MG63 (cell line): ENCODE measurements around the gene OR6T1. TPM values are rescaled to one million over a fixed set of nuclear protein-coding genes. Genes with fewer than 3 reads are reported as not detected.

Experiments
- DNase-seq: peaks from one replicate; pipeline ENCODE4 v3.0.0-alpha.2; 2020
- H3K27me3 ChIP-seq: fragments of 250-450 bp; sonication (Bioruptor Pico); 2 replicates; pipeline ENCODE4 v1.5.1; 2020; ENCODE audit warnings: mild to moderate bottlenecking, moderate library complexity
- H3K36me3 ChIP-seq: fragments of 250-450 bp; sonication (Bioruptor Pico); 2 replicates; pipeline ENCODE4 v1.5.1; 2020; ENCODE audit warnings: mild to moderate bottlenecking, moderate library complexity
- H3K4me3 ChIP-seq: fragments of 250-450 bp; sonication (Bioruptor Pico); 2 replicates; pipeline ENCODE4 v1.5.1; 2020; ENCODE audit warnings: mild to moderate bottlenecking, moderate library complexity
- H3K9me3 ChIP-seq: fragments of 250-450 bp; sonication (Bioruptor Pico); 2 replicates; pipeline ENCODE4 v1.5.1; 2020; ENCODE audit warnings: mild to moderate bottlenecking, moderate library complexity
- total RNA-seq: library from RNA; depleted of rRNA; stranded (reverse); fragments of >200 nt; shearing (Covaris generic); gene quantifications from 2 replicates; pipeline ENCODE4 v1.2.3, GENCODE V29; 2014; ENCODE audit warnings: low replicate concordance; rRNA removed

Gene OR6T1, protein sequence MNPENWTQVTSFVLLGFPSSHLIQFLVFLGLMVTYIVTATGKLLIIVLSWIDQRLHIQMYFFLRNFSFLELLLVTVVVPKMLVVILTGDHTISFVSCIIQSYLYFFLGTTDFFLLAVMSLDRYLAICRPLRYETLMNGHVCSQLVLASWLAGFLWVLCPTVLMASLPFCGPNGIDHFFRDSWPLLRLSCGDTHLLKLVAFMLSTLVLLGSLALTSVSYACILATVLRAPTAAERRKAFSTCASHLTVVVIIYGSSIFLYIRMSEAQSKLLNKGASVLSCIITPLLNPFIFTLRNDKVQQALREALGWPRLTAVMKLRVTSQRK
- not detected in 2 replicates for total RNA-seq

DNA sequence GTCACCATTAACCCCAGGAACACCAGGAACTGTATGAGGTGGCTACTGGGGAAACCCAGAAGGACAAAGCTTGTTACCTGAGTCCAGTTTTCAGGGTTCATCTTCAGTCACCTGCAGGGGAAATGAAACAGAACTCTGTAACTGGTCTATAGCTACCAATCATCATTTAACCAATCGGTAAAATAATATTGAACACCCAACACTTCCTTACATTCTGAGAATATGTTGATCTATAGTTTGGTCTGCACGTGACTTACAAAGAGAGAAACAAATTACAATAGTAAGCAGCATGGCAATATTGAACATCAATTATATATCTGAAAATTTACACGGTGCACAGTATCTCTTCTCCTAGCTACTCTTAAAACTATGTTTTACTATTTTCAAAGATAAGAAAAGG lies at the start of gene OR6T1:
Gene OR6T1, minus strand, starts transcription at position 101 of the 400 bp plus-strand sequence. Its CDS starts 0 bp downstream, at position 101.
- H3K27me3 ChIP-seq, result peaks cover 4% of the 10 kb centered on the region; the same call in 1 of the 2 replicates
- H3K9me3 ChIP-seq, result no peaks in the 10 kb centered on the region
- no peak within 1 kb of the TSS for H3K4me3 ChIP-seq
- H3K36me3 ChIP-seq, result no peaks in the 10 kb centered on the region
- DNase-seq, result no peak

DNA sequence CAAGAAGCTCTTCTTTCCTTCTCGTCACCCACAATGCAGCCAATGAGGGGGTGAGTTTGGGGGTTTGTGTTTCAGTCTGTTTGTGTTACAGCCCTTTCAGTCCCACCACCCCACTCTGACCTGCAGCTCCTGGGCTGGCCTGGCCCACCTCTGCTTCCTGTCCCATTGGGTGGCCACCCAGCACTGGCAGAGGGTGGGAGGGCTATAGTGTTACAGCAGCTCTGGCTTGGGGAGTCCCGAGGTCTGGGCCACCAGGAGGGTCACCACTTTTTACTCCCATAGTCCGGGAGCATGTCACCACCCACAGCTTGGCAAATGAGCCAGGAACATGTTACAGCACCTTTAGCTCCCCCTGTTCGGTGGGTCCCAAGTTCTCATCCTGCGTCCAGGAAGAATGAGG lies 35.7 kb upstream of the OR6T1 start:
- H3K4me3 ChIP-seq, result no peak overlapping the region
- no peak for DNase-seq
- H3K36me3 ChIP-seq, result no peaks in the 10 kb centered on the region
- H3K27me3 ChIP-seq, result no peaks in the 10 kb centered on the region
- no peaks in the 10 kb centered on the region; the same call in 1 of the 2 replicates for H3K9me3 ChIP-seq

DNA sequence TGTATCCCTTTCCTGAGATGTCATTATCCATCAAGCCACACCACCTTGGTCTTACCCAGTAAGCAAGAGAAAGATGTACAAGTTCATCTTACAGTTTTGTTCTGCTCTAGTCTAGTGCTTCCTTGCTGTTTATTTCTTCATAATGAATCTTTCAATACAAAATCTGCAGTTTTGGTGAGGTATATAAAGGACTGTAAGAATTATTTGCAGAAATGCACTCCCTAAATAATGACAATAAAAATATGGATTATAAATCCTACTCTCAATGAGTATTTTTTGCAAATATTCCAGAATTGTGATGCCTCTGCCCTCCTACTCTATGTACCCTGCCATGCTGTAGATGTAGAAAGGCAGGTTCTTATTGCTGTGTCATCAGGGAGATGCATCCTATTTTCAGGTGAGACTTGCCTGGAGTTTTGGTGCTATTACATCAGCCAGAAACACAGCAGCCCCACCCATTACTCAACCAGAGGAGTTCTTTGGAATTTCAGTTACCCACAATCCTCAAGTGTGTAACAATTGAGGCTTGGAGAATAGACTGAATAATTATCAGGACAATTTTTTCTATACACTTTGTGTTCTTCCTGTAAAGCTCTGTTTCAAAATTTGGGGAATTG lies 34.2 kb upstream of the OR6T1 start, which contains the start of gene OR10S1:
Gene OR10S1, minus strand, starts transcription at position 51 of the 617 bp plus-strand sequence. CDS start 117 bp downstream, outside the sequence.
- H3K9me3 ChIP-seq, result no peaks in the 10 kb centered on the region; the same call in 1 of the 2 replicates
- H3K4me3 ChIP-seq, result no peak within 1 kb of the TSS
- H3K36me3 ChIP-seq, result no peaks in the 10 kb centered on the region
- H3K27me3 ChIP-seq, result no peaks in the 10 kb centered on the region
- DNase-seq, result no peak

DNA sequence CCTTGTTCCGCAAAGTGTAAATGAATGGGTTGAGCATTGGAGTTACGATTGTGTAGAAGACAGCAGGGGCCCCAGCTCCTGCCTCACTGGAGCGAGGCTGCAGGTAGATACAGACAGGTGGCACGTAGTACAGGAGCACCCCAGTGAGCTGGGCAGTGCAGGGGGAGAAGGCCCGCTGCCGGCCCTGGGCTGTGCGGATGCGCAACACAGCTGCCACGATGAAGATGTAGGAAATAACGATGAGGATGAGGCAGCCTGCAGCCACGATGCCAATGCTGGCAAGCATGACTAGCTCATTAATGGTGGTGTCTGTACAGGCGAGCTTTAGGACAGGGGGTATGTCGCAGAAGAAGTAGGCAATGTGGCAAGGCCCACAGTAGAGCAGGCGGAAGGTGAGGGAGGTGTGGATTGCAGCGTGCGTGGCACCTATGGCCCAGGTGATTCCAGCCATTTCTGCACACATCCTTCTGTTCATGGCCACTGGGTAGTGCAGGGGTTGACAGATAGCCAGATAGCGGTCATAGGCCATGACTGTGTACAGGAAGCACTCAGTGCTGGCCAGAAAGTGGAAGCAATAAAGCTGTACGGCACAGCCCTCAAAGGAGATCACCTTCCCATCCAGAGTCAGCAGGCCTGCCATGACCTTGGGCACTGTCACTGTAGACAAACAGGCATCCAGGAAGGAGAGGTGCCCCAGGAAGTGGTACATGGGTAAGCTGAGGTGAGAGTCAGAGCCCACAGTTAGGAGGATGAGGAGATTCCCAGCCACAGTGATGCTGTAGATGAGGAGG lies 33.3 kb upstream of the OR6T1 start:
- Histone ChIP-seq H3K27me3 (no peaks in the 10 kb centered on the region), H3K9me3 (no peaks in the 10 kb centered on the region; the same call in 1 of the 2 replicates), H3K36me3 (no peaks in the 10 kb centered on the region), H3K4me3 (no peak overlapping the region)
- DNase-seq, result no peak

DNA sequence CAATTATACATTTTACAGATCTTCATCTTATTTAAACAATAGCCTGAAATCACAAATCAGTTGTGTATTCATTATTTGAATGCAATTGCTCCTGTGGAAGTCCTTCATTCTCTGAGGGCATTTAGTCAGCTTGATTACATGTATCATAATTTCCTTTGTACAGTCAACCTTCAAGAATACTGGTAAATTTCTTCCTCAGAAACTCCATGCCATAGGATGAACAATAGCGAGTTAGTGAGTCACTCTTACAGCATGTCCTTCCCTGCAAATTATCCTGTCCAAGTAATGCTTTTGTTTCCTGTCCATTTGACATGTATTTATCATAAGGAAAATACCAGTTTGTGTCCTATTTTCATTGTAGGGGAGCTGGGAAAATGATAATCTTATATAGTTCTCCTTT lies 30.2 kb upstream of the OR6T1 start:
- Histone ChIP-seq H3K36me3 (no peaks in the 10 kb centered on the region), H3K4me3 (no peak overlapping the region), H3K9me3 (no peaks in the 10 kb centered on the region; the same call in none of the 2 replicates), H3K27me3 (no peaks in the 10 kb centered on the region)
- no peak for DNase-seq

DNA sequence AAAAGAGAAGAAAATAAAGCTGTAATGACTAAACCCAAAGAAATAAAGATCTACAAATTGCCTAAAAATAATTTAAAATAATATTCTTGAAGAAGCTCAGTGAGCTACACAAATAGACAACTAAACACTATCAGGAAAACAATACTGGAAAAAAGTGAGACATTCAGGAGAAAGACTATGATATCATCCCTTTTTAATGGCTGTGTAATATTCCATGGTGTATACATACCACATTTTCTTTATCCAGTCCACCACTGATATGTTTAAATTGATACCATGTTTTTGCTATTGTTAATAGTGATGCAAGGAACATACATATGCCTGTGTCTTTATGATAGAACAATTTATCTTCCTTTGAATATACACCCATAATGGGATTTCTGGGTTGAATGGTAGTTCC lies 13.1 kb upstream of the OR6T1 start:
- no peak for DNase-seq
- Histone ChIP-seq H3K9me3 (no peaks in the 10 kb centered on the region), H3K4me3 (no peak overlapping the region), H3K36me3 (no peaks in the 10 kb centered on the region), H3K27me3 (peaks cover 5% of the 10 kb centered on the region)

DNA sequence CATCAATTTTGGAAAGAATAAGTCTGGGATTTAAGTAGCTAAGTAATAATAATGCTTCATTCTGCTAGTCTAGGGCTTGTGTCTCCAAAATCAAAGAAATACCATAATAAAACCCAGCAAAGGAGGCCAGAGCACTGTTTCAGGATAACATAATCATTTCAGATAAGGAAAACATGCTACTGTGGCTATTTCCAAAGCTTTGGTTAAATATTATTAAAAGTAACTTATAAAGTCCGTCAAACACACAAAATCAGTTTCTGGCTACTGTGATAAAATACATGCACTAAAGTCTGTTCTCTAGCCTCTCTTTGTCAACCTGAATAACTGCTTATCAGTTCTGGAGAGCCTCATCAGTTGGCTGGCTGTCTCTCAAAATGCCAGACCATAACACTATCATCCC lies 1.5 kb upstream of the OR6T1 start:
- Histone ChIP-seq H3K4me3 (no peak overlapping the region), H3K9me3 (no peaks in the 10 kb centered on the region), H3K27me3 (peaks cover 4% of the 10 kb centered on the region; the same call in 1 of the 2 replicates), H3K36me3 (no peaks in the 10 kb centered on the region)
- no peak for DNase-seq

DNA sequence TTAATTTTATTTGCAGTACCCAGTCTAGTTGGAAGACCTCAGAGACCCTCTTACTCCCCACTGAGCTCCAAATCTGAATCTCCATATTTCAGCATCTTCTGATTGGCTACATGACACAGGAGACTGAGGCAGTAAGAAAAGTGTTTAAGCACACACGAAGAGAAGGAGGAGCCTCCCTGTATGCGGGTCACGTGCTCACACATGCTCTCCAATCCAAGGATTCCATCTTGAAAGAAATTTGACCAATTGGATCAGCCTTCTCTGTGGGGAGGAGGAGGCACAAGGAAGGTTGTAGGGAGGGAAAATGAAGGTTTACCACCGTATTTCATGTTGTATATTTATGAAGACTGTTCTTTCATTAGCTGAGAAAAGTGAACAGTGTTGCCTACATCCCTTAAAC lies 1.2 kb downstream of the OR6T1 start:
- DNase-seq, result no peak
- Histone ChIP-seq H3K36me3 (no peaks in the 10 kb centered on the region), H3K9me3 (no peaks in the 10 kb centered on the region), H3K4me3 (no peak overlapping the region), H3K27me3 (peaks cover 4% of the 10 kb centered on the region; the same call in 1 of the 2 replicates)

DNA sequence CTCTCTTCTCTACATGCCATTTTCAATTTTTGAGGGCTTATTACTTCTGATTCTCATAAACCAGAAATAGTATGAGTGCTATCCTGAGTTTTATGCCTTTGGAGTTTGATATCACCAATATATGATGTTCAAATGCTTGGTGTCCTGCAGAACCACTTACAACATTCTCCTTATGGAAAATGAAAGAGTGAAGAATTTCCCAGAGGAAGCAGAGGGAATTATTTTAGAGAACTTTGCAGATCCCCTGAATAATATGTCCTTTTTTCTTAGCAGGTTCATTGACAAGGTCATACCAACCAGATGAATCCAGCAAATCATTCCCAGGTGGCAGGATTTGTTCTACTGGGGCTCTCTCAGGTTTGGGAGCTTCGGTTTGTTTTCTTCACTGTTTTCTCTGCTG lies 4.3 kb downstream of the OR6T1 start, which contains the start of gene OR4D5:
Gene OR4D5, plus strand, starts transcription at position 301 of the 400 bp plus-strand sequence. Its CDS starts 0 bp downstream, at position 301.
- Histone ChIP-seq H3K36me3 (no peaks in the 10 kb centered on the region), H3K9me3 (no peaks in the 10 kb centered on the region), H3K4me3 (no peak within 1 kb of the TSS), H3K27me3 (no peaks in the 10 kb centered on the region; the same call in 1 of the 2 replicates)
- DNase-seq, result no peak

DNA sequence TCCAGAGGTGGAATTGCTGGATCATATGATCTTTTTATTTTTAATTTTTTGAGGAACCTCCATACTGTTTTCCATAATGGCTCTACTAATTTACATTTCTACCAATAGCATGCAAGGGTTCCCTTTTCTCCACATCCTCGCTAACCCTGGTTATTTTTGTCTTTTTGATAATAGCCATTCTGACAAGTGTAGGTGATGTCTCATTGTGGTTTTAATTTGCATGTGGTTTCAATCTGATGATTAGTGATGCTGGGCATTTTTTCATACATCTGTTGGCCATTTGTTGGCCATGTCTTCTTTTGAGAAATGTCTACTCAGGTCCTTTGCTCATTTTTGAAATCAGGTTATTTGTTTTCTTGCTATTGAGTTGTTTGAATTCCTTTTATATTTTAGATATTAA lies 19.6 kb downstream of the OR6T1 start:
- Histone ChIP-seq H3K36me3 (no peaks in the 10 kb centered on the region), H3K27me3 (no peaks in the 10 kb centered on the region), H3K4me3 (no peak overlapping the region), H3K9me3 (no peaks in the 10 kb centered on the region)
- no peak for DNase-seq

DNA sequence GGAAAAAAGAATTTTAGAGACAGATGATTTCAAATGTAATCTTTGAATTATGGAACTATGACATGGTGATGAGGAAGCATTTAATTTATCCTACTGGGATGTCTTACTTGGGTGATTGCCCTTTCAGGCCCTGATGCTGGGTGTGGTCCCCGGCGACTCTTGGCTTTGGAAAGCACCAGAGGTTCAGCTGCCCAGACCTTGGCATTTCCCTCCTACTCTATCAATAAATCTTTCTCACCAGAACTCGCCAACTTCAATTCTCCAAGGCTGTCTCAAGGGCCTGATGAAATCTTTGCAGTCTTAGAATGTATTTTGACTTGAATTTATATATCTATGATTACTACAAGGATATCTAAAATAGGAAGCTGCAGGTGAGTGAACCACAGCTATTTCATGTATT lies 22.7 kb downstream of the OR6T1 start:
- no peak for DNase-seq
- H3K36me3 ChIP-seq, result no peaks in the 10 kb centered on the region
- H3K27me3 ChIP-seq, result no peaks in the 10 kb centered on the region
- H3K9me3 ChIP-seq, result no peaks in the 10 kb centered on the region
- H3K4me3 ChIP-seq, result no peak overlapping the region

DNA sequence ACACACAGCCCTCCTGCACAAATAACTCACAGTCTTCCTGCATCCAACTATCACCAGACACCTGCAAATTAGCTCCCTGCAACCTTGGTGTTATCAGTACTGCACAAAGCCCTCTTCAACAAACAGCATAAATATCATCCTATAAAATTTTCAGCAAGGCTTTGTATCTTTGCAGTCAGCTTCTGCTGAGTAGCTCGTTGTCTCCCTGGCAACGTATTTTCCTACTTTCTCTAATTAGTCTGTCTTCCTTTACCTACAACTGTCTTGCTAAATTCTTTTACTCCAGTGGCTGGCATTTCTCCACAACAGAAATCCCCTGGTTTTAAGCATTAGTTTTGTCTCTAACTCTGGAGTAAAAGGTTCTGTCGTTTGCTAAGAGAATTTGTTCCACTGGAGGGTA lies 37.8 kb downstream of the OR6T1 start:
- DNase-seq, result no peak
- no peaks in the 10 kb centered on the region for H3K9me3 ChIP-seq
- no peak overlapping the region for H3K4me3 ChIP-seq
- H3K27me3 ChIP-seq, result no peaks in the 10 kb centered on the region
- H3K36me3 ChIP-seq, result no peaks in the 10 kb centered on the region

DNA sequence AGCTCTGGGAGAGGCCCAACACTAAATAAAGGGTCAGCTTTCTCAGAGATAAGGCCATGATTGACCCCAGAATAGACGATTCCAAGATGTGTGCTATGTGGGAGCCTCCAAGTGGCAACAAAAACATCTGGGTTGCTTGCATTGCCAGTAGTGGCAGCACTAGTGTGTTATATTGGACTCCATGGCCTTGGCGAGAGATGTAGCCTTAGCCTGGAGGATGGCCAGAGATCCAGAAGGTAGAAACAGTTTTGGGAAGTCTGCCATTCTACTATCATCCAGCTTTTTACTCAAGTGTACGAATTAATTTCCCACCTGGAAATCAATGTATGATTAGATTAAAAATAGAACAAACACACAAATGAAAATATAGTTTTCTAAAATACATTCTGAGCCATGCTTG lies 38.7 kb downstream of the OR6T1 start:
- Histone ChIP-seq H3K9me3 (no peaks in the 10 kb centered on the region), H3K4me3 (no peak overlapping the region), H3K36me3 (no peaks in the 10 kb centered on the region), H3K27me3 (no peaks in the 10 kb centered on the region)
- no peak for DNase-seq

DNA sequence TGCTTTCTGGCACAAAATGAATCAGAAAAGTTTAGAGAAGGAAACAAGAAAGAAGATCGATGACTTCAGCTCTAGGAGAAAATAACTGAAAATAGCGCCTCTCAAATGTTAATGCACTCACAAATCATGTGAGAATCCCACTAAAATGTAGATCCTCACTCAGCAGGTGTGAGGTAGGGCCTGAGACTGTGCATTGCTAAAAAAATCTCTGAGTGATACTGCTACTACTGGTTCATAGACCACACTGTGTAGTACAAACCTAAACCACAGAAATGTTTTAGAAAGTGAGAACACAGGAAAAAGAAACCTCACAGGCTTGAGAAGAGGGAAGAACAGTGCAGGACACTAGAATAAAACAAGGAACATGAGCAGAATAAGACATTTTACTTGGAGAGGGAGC lies 39.7 kb downstream of the OR6T1 start:
- H3K9me3 ChIP-seq, result no peaks in the 10 kb centered on the region
- DNase-seq, result no peak

DNA sequence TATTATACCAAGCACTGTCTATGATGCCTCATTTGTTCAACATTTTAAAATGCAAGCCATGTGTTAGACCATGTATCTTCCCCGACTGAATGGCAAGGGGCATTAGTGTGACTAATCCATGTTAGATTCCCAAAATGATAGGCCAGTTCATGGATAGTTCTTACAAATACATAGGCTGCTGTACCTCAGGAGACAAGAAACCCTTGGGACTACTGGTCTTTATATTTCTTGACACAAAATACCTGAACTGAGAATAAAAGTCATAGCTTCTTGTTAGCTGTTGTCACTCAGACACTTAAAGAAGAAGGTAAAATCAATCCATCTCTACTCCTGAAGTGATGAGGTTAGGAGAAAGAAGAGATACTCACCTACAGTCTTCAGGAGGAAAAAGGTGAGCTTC lies 41.8 kb downstream of the OR6T1 start, which contains the start of gene OR8D4:
Gene OR8D4, plus strand, starts transcription at position 301 of the 400 bp plus-strand sequence. CDS start 4,265 bp downstream, outside the sequence.
- Histone ChIP-seq H3K4me3 (no peak within 1 kb of the TSS), H3K36me3 (no peaks in the 10 kb centered on the region), H3K9me3 (no peaks in the 10 kb centered on the region), H3K27me3 (no peaks in the 10 kb centered on the region)
- no peak for DNase-seq

More for the DNA sequence above, 39.7 kb downstream of the OR6T1 start:
- no peaks in the 10 kb centered on the region for H3K27me3 ChIP-seq
- H3K36me3 ChIP-seq, result no peaks in the 10 kb centered on the region
- H3K4me3 ChIP-seq, result no peak overlapping the region

DNA sequence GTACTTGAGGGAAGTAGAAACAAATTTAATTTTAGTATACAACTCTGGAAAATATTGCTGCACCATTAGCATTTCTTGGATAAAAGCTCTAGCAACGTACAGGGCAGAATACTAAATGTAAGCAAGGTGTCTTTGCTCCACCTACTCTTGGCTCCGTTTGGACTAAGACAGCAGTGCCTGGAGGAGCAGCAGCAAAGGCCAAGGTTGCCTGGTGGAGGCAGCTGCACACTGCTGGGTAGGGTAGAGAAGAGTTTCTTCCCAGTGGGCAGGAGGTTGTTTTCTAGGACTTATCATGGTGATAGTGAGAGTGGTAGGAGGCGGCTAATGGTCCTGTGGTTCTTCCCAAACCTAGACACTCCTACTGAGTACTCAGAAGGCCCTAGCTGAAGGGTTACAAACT lies 43.8 kb downstream of the OR6T1 start:
- H3K36me3 ChIP-seq, result no peaks in the 10 kb centered on the region
- no peak overlapping the region for H3K4me3 ChIP-seq

More for the DNA sequence above, 43.8 kb downstream of the OR6T1 start:
- no peaks in the 10 kb centered on the region for H3K9me3 ChIP-seq
- DNase-seq, result no peak
- H3K27me3 ChIP-seq, result no peaks in the 10 kb centered on the region
